HFFc6 (cell line): ENCODE results near the gene C1orf21. TPM values are rescaled to one million over a fixed set of nuclear protein-coding genes. Genes with fewer than 3 reads are reported as not detected.

Source experiments
- DNase-seq: peaks from one replicate; pipeline ENCODE4 v3.0.0-alpha.2; 2018
- H3K27ac Mint-ChIP-seq: 2 replicates; pipeline ENCODE4 v1.8.0; 2020; ENCODE audit warnings: mild to moderate bottlenecking, mixed read lengths
- H3K27me3 Mint-ChIP-seq: 2 replicates; pipeline ENCODE4 v1.8.0; 2021; ENCODE audit warnings: mild to moderate bottlenecking, moderate library complexity, mixed read lengths; ENCODE audit not compliant: insufficient read depth
- H3K36me3 Mint-ChIP-seq: 2 replicates; pipeline ENCODE4 v1.8.0; 2021; ENCODE audit warnings: low read depth, mixed read lengths
- H3K4me1 Mint-ChIP-seq: 2 replicates; pipeline ENCODE4 v1.8.0; 2020; ENCODE audit warnings: low read depth, mixed read lengths
- H3K4me3 Mint-ChIP-seq: 2 replicates; pipeline ENCODE4 v1.8.0; 2020; ENCODE audit warnings: mild to moderate bottlenecking, moderate library complexity, mixed read lengths
- H3K9me3 Mint-ChIP-seq: 2 replicates; pipeline ENCODE4 v1.8.0; 2020; ENCODE audit warnings: mild to moderate bottlenecking, mixed read lengths
- CTCF ChIP-seq: fragments of 200-600 bp; sonication (generic); IDR thresholded peaks from 2 replicates; pipeline ENCODE4 v1.5.0; 2021; ENCODE audit warnings: antibody characterized with exemption, mild to moderate bottlenecking
- total RNA-seq, 6 experiments: library from RNA; stranded (reverse); fragmentation: NEBNext Ultra II Directional; extraction: Animal tissue kit (Norgen Biotek cat#: 25700); gene quantifications; 2 replicates in 1 of 6; 3 replicates in 5 of 6; pipeline ENCODE4 v1.2.3, GENCODE V29; 2021

C1orf21 gene
- total RNA-seq, 6 experiments from 2014 or later, result 4.0 to 10.2 (median 8.5) TPM

GRCh38 chr1:184632415-184633175 is 245.8 kb downstream of the C1orf21 start:
- no peak overlapping the region for H3K4me3 Mint-ChIP-seq
- peaks cover 12% of the 10 kb centered on the region for H3K27me3 Mint-ChIP-seq
- no peak for DNase-seq
- H3K4me1 Mint-ChIP-seq, result no peaks in the 10 kb centered on the region
- H3K27ac Mint-ChIP-seq, result no peak overlapping the region
- no peaks in the 10 kb centered on the region for H3K36me3 Mint-ChIP-seq
- no peak for TF ChIP-seq CTCF
- H3K9me3 Mint-ChIP-seq, result no peaks in the 10 kb centered on the region

- Mint-ChIP-seq H3K27ac (no peak overlapping the region), H3K9me3 (no peaks in the 10 kb centered on the region), H3K4me1 (no peaks in the 10 kb centered on the region), H3K4me3 (no peak overlapping the region), H3K27me3 (peaks cover 12% of the 10 kb centered on the region), H3K36me3 (no peaks in the 10 kb centered on the region)
- DNase-seq, result no peak
- TF ChIP-seq CTCF, result no peak
Measured at GRCh38 chr1:184633785-184634184, 247.0 kb downstream of the C1orf21 start.

- no peak overlapping the region for H3K4me3 Mint-ChIP-seq
- TF ChIP-seq CTCF, result no peak
- peaks cover 12% of the 10 kb centered on the region for H3K27me3 Mint-ChIP-seq
- H3K9me3 Mint-ChIP-seq, result no peaks in the 10 kb centered on the region
- H3K36me3 Mint-ChIP-seq, result no peaks in the 10 kb centered on the region
- H3K4me1 Mint-ChIP-seq, result no peaks in the 10 kb centered on the region
- DNase-seq, result no peak
- no peak overlapping the region for H3K27ac Mint-ChIP-seq
Measured at GRCh38 chr1:184634296-184634695, 247.5 kb downstream of the C1orf21 start.

- Mint-ChIP-seq H3K27me3 (peaks cover 11% of the 10 kb centered on the region), H3K36me3 (no peaks in the 10 kb centered on the region), H3K9me3 (no peaks in the 10 kb centered on the region), H3K27ac (no peak overlapping the region), H3K4me1 (no peaks in the 10 kb centered on the region), H3K4me3 (no peak overlapping the region)
- TF ChIP-seq CTCF, result no peak
- DNase-seq, result no peak
Measured at GRCh38 chr1:184635347-184635979, 248.6 kb downstream of the C1orf21 start.

- H3K4me3 Mint-ChIP-seq, result no peak overlapping the region
- no peaks in the 10 kb centered on the region for H3K4me1 Mint-ChIP-seq
- peaks cover 15% of the 10 kb centered on the region for H3K27me3 Mint-ChIP-seq
- no peaks in the 10 kb centered on the region for H3K9me3 Mint-ChIP-seq
- no peak overlapping the region for H3K27ac Mint-ChIP-seq
- H3K36me3 Mint-ChIP-seq, result no peaks in the 10 kb centered on the region
- DNase-seq, result no peak
- no peak for TF ChIP-seq CTCF
Measured at GRCh38 chr1:184635980-184636431, 249.2 kb downstream of the C1orf21 start.
